ENCODE results near the gene RLIM.
A peak's percentile ranks its signal among the peaks of the same experiment; 100 is the strongest.

Gene RLIM

DNA sequence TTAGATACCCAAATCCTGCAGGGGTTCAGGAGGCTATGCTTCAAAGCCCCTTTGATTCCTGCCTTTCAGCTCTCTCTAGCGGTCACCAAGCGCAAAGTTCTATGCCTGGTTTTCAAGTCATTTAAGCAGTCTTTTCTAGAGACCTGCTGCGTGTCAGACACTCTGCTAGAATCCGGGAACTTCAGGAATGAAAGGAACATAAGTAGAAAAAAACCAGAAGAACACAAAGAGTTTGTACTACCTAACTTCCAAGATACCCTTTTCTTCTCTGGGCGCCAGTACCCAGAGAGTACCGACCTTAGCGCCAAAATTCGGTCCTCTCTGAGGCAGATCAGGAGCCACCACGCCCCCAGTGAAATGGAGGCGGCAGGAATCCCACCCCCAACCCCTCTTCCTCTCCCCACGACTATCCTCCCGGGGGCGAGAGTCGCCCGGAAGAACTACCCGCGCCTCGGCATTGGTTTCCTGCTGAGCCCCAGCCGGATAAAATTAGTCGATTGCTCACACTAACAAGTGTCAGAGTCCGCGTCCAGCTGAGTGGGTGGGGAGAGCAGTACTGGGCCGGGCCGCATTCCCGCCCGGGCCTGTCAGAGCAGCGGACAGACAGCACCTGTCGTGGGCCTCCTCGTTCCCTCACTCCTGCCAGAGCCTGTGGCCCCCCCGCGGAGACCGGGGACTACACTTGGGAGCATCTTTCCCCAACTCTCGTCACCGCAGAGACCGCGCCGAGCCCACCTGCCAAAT is 78.8 kb downstream of the RLIM start:
- DNase-seq = peak; percentile 61 to 82
- Histone ChIP-seq H3K36me3 (peaks cover 0 to 7% (median 0%) of the 10 kb centered on the region in 3 donors), H3K4me3 (peak overlapping the region; percentile 55 to 63), H3K9me3 (no peaks in the 10 kb centered on the region), H3K27me3 (no peaks in the 10 kb centered on the region), H3K27ac (peak overlapping the region; percentile 88 to 94), H3K4me1 (peaks cover 0 to 13% (median 4%) of the 10 kb centered on the region in 4 donors)
- TF ChIP-seq, protein P1, sequence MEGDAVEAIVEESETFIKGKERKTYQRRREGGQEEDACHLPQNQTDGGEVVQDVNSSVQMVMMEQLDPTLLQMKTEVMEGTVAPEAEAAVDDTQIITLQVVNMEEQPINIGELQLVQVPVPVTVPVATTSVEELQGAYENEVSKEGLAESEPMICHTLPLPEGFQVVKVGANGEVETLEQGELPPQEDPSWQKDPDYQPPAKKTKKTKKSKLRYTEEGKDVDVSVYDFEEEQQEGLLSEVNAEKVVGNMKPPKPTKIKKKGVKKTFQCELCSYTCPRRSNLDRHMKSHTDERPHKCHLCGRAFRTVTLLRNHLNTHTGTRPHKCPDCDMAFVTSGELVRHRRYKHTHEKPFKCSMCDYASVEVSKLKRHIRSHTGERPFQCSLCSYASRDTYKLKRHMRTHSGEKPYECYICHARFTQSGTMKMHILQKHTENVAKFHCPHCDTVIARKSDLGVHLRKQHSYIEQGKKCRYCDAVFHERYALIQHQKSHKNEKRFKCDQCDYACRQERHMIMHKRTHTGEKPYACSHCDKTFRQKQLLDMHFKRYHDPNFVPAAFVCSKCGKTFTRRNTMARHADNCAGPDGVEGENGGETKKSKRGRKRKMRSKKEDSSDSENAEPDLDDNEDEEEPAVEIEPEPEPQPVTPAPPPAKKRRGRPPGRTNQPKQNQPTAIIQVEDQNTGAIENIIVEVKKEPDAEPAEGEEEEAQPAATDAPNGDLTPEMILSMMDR (IDR thresholded peaks at IDR 0.05) = peak in 1 of 2 experiments; percentile 23
- intact Hi-C loops (cut with DNase I; ENCODE audit: low total_unique reads) = loop anchor here (10.0 kb wide), 1 partner anchor 111 kb away; the partner anchor contains the start of gene SLC16A2

All from tibial artery (tissue), 4 donors.